SK-N-SH treated with all-trans-retinoic acid at 6 μM for 48 hours (cell line): ENCODE data around the gene VRTN.
A peak's percentile ranks its signal among the peaks of the same experiment; 100 is the strongest.

ENCODE experiments used
- ATAC-seq: fragments of 200-7000 bp; cut with Tn5 transposase; 3 replicates; pipeline ENCODE4 v1.9.1; 2020; ENCODE audit warnings: mild to moderate bottlenecking, moderate library complexity
- ARNTL ChIP-seq: fragments of 450-650 bp; formaldehyde crosslinking; IDR thresholded peaks from 2 replicates; pipeline ENCODE4 v1.5.0; 2020; ENCODE audit warnings: low read depth, mild to moderate bottlenecking, moderate library complexity, borderline replicate concordance
- GLIS3 ChIP-seq: fragments of 250-450 bp; sonication (Bioruptor Pico); IDR thresholded peaks from 2 replicates; pipeline ENCODE4 v1.5.0; 2020; ENCODE audit warnings: mild to moderate bottlenecking, moderate library complexity
- ISL1 ChIP-seq: fragments of 250-450 bp; sonication (Bioruptor Pico); IDR thresholded peaks from 2 replicates; pipeline ENCODE4 v2.1.2; 2022; ENCODE audit warnings: mild to moderate bottlenecking, moderate library complexity
- PPARA ChIP-seq: fragments of 250-450 bp; sonication (Bioruptor Pico); IDR thresholded peaks from 2 replicates; pipeline ENCODE4 v1.5.0; 2020; ENCODE audit warnings: mild to moderate bottlenecking, borderline replicate concordance
- RARB ChIP-seq: fragments of 250-450 bp; sonication (Bioruptor Pico); IDR thresholded peaks from 2 replicates; pipeline ENCODE4 v1.8.0; 2021; ENCODE audit warnings: mild to moderate bottlenecking, moderate library complexity
- SNAI2 ChIP-seq: fragments of 250-450 bp; sonication (Bioruptor Pico); IDR thresholded peaks from 2 replicates; pipeline ENCODE4 v1.5.0; 2020; ENCODE audit warnings: mild to moderate bottlenecking, moderate library complexity
- TOX ChIP-seq: fragments of 250-450 bp; sonication (Bioruptor Pico); IDR thresholded peaks from 2 replicates; pipeline ENCODE4 v1.8.0; 2021; ENCODE audit warnings: mild to moderate bottlenecking, moderate library complexity, borderline replicate concordance
- ZC3H10 ChIP-seq: fragments of 250-450 bp; sonication (Bioruptor Pico); IDR thresholded peaks from 2 replicates; pipeline ENCODE4 v1.5.1; 2021; ENCODE audit warnings: mild to moderate bottlenecking, moderate library complexity
- ZNF565 ChIP-seq: fragments of 450-650 bp; formaldehyde crosslinking; conservative IDR thresholded peaks from 2 replicates; pipeline ENCODE4 v1.5.0; 2020; ENCODE audit warnings: low read depth, mild to moderate bottlenecking, moderate library complexity
- TF ChIP-seq, protein P1 (sequence below): fragments of 250-450 bp; sonication (Bioruptor Pico); IDR thresholded peaks from 2 replicates; pipeline ENCODE4 v1.8.0; 2021; ENCODE audit warnings: low read depth, mild to moderate bottlenecking, moderate library complexity, borderline replicate concordance
- TF ChIP-seq, protein P2 (sequence below): fragments of 250-450 bp; sonication (Bioruptor Pico); IDR thresholded peaks from 2 replicates; pipeline ENCODE4 v1.5.1; 2020; ENCODE audit warnings: low read depth, mild to moderate bottlenecking, moderate library complexity
- TF ChIP-seq, protein P3 (sequence below): fragments of 250-450 bp; sonication (Bioruptor Pico); IDR thresholded peaks from 2 replicates; pipeline ENCODE4 v1.5.0; 2020; ENCODE audit warnings: mild to moderate bottlenecking, moderate library complexity
- TF ChIP-seq, protein P4 (sequence below): fragments of 250-450 bp; sonication (Bioruptor Pico); IDR thresholded peaks from 2 replicates; pipeline ENCODE4 v1.8.0; 2020; ENCODE audit warnings: mild to moderate bottlenecking, moderate library complexity, borderline replicate concordance

The VRTN gene

DNA sequence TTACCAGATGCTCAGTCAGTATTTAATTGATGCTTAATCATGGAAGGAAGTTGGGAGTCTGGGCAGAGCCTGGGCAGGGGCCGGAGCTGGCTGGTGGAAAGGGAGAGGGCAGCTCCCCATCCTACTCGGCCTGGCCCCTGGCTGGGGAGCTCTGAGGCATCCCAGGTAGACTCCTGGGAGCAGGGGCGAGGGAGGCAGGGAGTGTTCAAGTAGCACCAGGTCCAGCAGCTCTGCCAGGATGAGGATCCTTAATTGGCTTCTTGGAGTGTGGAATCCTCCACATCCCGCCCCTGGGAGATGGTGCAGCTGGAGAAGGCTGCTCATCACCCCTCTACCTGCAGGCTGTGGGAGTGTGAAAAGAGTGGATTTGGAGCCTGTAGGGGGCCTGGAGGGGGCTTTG, 46.8 kb downstream of the VRTN start:
- TF ChIP-seq GLIS3 (CRISPR knock-in tag), result no peak
- TF ChIP-seq, protein P1, sequence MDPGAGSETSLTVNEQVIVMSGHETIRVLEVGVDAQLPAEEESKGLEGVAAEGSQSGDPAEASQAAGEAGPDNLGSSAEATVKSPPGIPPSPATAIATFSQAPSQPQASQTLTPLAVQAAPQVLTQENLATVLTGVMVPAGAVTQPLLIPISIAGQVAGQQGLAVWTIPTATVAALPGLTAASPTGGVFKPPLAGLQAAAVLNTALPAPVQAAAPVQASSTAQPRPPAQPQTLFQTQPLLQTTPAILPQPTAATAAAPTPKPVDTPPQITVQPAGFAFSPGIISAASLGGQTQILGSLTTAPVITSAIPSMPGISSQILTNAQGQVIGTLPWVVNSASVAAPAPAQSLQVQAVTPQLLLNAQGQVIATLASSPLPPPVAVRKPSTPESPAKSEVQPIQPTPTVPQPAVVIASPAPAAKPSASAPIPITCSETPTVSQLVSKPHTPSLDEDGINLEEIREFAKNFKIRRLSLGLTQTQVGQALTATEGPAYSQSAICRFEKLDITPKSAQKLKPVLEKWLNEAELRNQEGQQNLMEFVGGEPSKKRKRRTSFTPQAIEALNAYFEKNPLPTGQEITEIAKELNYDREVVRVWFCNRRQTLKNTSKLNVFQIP (CRISPR knock-in tag), result no peak
- TF ChIP-seq, protein P2, sequence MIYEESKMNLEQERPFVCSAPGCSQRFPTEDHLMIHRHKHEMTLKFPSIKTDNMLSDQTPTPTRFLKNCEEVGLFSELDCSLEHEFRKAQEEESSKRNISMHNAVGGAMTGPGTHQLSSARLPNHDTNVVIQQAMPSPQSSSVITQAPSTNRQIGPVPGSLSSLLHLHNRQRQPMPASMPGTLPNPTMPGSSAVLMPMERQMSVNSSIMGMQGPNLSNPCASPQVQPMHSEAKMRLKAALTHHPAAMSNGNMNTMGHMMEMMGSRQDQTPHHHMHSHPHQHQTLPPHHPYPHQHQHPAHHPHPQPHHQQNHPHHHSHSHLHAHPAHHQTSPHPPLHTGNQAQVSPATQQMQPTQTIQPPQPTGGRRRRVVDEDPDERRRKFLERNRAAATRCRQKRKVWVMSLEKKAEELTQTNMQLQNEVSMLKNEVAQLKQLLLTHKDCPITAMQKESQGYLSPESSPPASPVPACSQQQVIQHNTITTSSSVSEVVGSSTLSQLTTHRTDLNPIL, result no peak
- TF ChIP-seq, protein P3, sequence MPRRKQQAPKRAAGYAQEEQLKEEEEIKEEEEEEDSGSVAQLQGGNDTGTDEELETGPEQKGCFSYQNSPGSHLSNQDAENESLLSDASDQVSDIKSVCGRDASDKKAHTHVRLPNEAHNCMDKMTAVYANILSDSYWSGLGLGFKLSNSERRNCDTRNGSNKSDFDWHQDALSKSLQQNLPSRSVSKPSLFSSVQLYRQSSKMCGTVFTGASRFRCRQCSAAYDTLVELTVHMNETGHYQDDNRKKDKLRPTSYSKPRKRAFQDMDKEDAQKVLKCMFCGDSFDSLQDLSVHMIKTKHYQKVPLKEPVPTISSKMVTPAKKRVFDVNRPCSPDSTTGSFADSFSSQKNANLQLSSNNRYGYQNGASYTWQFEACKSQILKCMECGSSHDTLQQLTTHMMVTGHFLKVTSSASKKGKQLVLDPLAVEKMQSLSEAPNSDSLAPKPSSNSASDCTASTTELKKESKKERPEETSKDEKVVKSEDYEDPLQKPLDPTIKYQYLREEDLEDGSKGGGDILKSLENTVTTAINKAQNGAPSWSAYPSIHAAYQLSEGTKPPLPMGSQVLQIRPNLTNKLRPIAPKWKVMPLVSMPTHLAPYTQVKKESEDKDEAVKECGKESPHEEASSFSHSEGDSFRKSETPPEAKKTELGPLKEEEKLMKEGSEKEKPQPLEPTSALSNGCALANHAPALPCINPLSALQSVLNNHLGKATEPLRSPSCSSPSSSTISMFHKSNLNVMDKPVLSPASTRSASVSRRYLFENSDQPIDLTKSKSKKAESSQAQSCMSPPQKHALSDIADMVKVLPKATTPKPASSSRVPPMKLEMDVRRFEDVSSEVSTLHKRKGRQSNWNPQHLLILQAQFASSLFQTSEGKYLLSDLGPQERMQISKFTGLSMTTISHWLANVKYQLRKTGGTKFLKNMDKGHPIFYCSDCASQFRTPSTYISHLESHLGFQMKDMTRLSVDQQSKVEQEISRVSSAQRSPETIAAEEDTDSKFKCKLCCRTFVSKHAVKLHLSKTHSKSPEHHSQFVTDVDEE (CRISPR knock-in tag), result no peak
- no peak for ATAC-seq

DNA sequence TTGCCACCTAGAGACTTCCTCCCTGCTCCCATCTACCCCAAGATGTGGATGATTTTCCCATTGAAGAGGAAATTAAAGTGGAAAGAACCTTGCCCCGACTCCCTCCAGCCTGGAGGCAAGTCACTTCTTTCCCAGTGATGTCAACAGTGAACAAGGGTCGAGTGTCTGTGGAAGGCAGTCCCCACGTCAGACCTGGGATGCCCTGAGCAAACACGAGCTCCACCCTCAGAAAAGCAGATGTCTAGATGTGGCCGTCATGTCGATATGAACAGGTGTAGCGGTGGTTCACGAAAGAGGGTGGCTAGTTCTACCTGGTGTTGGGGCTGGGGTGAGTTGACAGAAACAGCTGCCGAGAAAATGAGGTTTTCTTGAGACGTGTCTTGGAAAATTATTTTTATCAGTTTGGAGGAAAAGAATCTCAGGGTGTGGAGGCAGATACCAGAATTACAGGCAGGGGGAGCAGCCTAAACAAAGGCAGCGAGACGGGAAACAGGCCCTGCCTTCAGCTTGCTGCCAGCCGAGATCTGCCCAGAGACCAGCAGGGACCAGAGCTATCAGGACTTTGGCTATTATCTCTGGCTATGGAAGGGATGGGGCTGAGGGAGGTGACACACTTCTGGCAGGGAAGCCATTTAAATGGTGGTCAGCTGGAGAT, 51.9 kb downstream of the VRTN start:
- ATAC-seq, result peak; percentile 39; the same call in 2 of the 3 replicates
- TF ChIP-seq ARNTL (no peak), GLIS3 (CRISPR knock-in tag) (no peak), TOX (CRISPR knock-in tag) (no peak), ISL1 (CRISPR knock-in tag) (no peak), ZNF565 (CRISPR knock-in tag) (no peak), ZC3H10 (CRISPR knock-in tag) (no peak), RARB (CRISPR knock-in tag) (no peak)
- TF ChIP-seq, protein P4, sequence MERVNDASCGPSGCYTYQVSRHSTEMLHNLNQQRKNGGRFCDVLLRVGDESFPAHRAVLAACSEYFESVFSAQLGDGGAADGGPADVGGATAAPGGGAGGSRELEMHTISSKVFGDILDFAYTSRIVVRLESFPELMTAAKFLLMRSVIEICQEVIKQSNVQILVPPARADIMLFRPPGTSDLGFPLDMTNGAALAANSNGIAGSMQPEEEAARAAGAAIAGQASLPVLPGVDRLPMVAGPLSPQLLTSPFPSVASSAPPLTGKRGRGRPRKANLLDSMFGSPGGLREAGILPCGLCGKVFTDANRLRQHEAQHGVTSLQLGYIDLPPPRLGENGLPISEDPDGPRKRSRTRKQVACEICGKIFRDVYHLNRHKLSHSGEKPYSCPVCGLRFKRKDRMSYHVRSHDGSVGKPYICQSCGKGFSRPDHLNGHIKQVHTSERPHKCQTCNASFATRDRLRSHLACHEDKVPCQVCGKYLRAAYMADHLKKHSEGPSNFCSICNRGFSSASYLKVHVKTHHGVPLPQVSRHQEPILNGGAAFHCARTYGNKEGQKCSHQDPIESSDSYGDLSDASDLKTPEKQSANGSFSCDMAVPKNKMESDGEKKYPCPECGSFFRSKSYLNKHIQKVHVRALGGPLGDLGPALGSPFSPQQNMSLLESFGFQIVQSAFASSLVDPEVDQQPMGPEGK (CRISPR knock-in tag), result no peak
- TF ChIP-seq, protein P2, result no peak
- TF ChIP-seq, protein P1 (CRISPR knock-in tag), result no peak

DNA sequence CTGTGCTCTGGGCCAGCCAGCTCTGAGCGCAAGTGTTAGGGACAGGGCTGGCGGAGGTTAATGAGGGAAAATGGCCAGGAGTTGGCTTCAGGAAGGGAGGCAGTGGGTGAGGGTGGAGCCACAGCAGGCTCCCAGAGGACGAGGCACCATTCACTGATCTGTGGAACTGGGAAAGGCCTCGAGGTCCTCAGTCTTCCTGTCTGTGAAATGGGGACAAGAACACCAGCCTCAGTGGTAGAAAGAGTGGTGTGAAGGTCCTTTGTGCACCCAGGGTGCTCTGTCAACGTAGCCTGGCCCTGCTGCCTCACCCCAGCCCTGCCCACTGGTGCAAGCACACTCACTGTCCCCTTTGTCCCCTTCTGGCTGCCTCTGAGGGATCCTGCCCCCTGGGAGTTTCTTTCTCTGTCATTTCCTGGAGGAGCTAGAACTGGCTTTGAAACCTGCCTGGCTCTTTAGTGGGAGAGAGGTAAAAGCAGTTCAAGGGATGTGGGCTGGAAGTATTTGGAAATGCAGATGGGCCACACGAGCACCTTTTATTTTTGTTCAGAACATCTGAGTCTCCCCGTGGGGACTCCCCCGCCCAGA, 52.7 kb downstream of the VRTN start:
- TF ChIP-seq ARNTL (no peak), PPARA (CRISPR knock-in tag) (no peak), SNAI2 (CRISPR knock-in tag) (no peak), ISL1 (CRISPR knock-in tag) (no peak)
- TF ChIP-seq, protein P1 (CRISPR knock-in tag), result no peak
- no peak for ATAC-seq
